Neural progenitor cell (in vitro differentiated cells): Measurements from ENCODE around the gene FOXN3. TPM values are rescaled to one million over a fixed set of nuclear protein-coding genes. Genes with fewer than 3 reads are reported as not detected.
"Not testable (repeated sequence)": the region's sequence is repeated elsewhere in the genome, so short reads cannot be mapped to it uniquely, and the experiment has no call there.

Experiments
- DNase-seq: peaks from one replicate; pipeline ENCODE4 v3.0.0-alpha.2; 2016; ENCODE audit warnings: low spot score
- H2AFZ ChIP-seq: fragments of 200-600 bp; sonication (generic); replicated peaks from 2 replicates; pipeline ENCODE4 v1.6.1; 2016; ENCODE audit warnings: antibody characterized with exemption
- H3F3A ChIP-seq: fragments of 200-600 bp; sonication (generic); 2 replicates; pipeline ENCODE4 v1.6.1; 2016; ENCODE audit warnings: antibody characterized with exemption, low read depth
- H3K27ac ChIP-seq: fragments of 200-600 bp; sonication (generic); 2 replicates; pipeline ENCODE4 v1.5.1; 2016; ENCODE audit warnings: mild to moderate bottlenecking
- H3K27me3 ChIP-seq: fragments of 200-600 bp; sonication (generic); 2 replicates; pipeline ENCODE4 v1.6.1; 2016; ENCODE audit warnings: mild to moderate bottlenecking, moderate library complexity
- H3K36me3 ChIP-seq: fragments of 200-600 bp; sonication (generic); 2 replicates; pipeline ENCODE4 v1.5.1; 2016
- H3K4me1 ChIP-seq: fragments of 200-600 bp; sonication (generic); 2 replicates; pipeline ENCODE4 v1.6.1; 2016; ENCODE audit warnings: mixed run types
- H3K4me2 ChIP-seq: fragments of 200-600 bp; sonication (generic); 2 replicates; pipeline ENCODE4 v1.6.1; 2016
- H3K4me3 ChIP-seq: fragments of 200-600 bp; sonication (generic); 2 replicates; pipeline ENCODE4 v1.5.1; 2016
- H3K79me2 ChIP-seq: fragments of 200-600 bp; sonication (generic); 2 replicates; pipeline ENCODE4 v1.6.1; 2016; ENCODE audit warnings: low read depth
- H3K9ac ChIP-seq: fragments of 200-600 bp; sonication (generic); 2 replicates; pipeline ENCODE4 v1.6.1; 2016
- H3K9me3 ChIP-seq: fragments of 200-600 bp; sonication (generic); 2 replicates; pipeline ENCODE4 v1.5.1; 2016; ENCODE audit warnings: low read depth
- H4K20me1 ChIP-seq: fragments of 200-600 bp; sonication (generic); 2 replicates; pipeline ENCODE4 v1.6.1; 2016; ENCODE audit warnings: low read depth
- H3K27ac Mint-ChIP-seq: 3 replicates; pipeline ENCODE4 v1.8.0; 2021; ENCODE audit warnings: mixed read lengths
- H3K27me3 Mint-ChIP-seq: 2 replicates; pipeline ENCODE4 v1.8.0; 2022; ENCODE audit warnings: low read depth, mild to moderate bottlenecking, inconsistent platforms, moderate library complexity, mixed read lengths; ENCODE audit not compliant: insufficient read depth
- H3K36me3 Mint-ChIP-seq: 3 replicates; pipeline ENCODE4 v1.8.0; 2021; ENCODE audit warnings: mixed read lengths
- H3K4me1 Mint-ChIP-seq: 3 replicates; pipeline ENCODE4 v1.8.0; 2021; ENCODE audit warnings: mixed read lengths
- H3K4me3 Mint-ChIP-seq: 3 replicates; pipeline ENCODE4 v1.8.0; 2021; ENCODE audit warnings: mild to moderate bottlenecking, moderate library complexity, mixed read lengths
- H3K9me3 Mint-ChIP-seq: 3 replicates; pipeline ENCODE4 v1.8.0; 2020; ENCODE audit warnings: mixed read lengths
- CTCF ChIP-seq: fragments of 200-600 bp; sonication (generic); IDR thresholded peaks from 2 replicates; pipeline ENCODE4 v1.5.1; 2017; ENCODE audit warnings: antibody characterized with exemption, mild to moderate bottlenecking
- EZH2 ChIP-seq: fragments of 200-600 bp; sonication (generic); IDR thresholded peaks from 2 replicates; pipeline ENCODE4 v1.6.1; 2017; ENCODE audit warnings: antibody characterized with exemption, mild to moderate bottlenecking, moderate library complexity
- EZH2phosphoT487 ChIP-seq: fragments of 200-600 bp; sonication (generic); IDR thresholded peaks from 2 replicates; pipeline ENCODE4 v1.6.1; 2017; ENCODE audit warnings: antibody characterized with exemption
- total RNA-seq: library from RNA; depleted of rRNA; stranded (reverse); fragments of >200 nt; gene quantifications from 2 replicates; pipeline ENCODE4 v1.2.3, GENCODE V29; 2015; ENCODE audit warnings: low replicate concordance

The FOXN3 gene
- total RNA-seq, 1 donor from 2014 or later, result 39.5 TPM

- Histone ChIP-seq H3K79me2 (no peaks in the 10 kb centered on the region), H4K20me1 (no peaks in the 10 kb centered on the region), H3K4me2 (no peak overlapping the region), H2AFZ (peak overlapping the region; percentile 34), H3K4me3 (no peak overlapping the region), H3K4me1 (peaks cover 15% of the 10 kb centered on the region), H3K9me3 (no peaks in the 10 kb centered on the region), H3F3A (peaks cover 6% of the 10 kb centered on the region), H3K27ac (no peak overlapping the region), H3K27me3 (no peaks in the 10 kb centered on the region), H3K9ac (no peak overlapping the region), H3K36me3 (no peaks in the 10 kb centered on the region)
- Mint-ChIP-seq H3K27me3 (peaks cover 3% of the 10 kb centered on the region), H3K9me3 (peaks cover 25% of the 10 kb centered on the region), H3K27ac (no peak overlapping the region), H3K4me1 (peaks cover 15% of the 10 kb centered on the region), H3K4me3 (no peak overlapping the region), H3K36me3 (no peaks in the 10 kb centered on the region)
- no peak for TF ChIP-seq EZH2phosphoT487
- no peak for TF ChIP-seq EZH2
- no peak for TF ChIP-seq CTCF
- DNase-seq, result peak; percentile 18
Measured at GRCh38 chr14:89117012-89117411, 300.0 kb downstream of the FOXN3 start.

- no peaks in the 10 kb centered on the region for H4K20me1 ChIP-seq
- H3K36me3 ChIP-seq, result no peaks in the 10 kb centered on the region
- Mint-ChIP-seq H3K27ac (no peak overlapping the region), H3K4me3 (no peak overlapping the region), H3K36me3 (no peaks in the 10 kb centered on the region), H3K27me3 (peaks cover 3% of the 10 kb centered on the region), H3K4me1 (peaks cover 6% of the 10 kb centered on the region), H3K9me3 (peaks cover 14% of the 10 kb centered on the region)
- H3K4me3 ChIP-seq, result no peak overlapping the region
- H3K27me3 ChIP-seq, result no peaks in the 10 kb centered on the region
- DNase-seq, result no peak
- H3F3A ChIP-seq, result no peaks in the 10 kb centered on the region
- TF ChIP-seq EZH2phosphoT487, result no peak
- TF ChIP-seq CTCF, result no peak
- TF ChIP-seq EZH2, result no peak
- H3K4me1 ChIP-seq, result peaks cover 8% of the 10 kb centered on the region
- no peak overlapping the region for H3K4me2 ChIP-seq
- H2AFZ ChIP-seq, result no peak overlapping the region
- no peak overlapping the region for H3K9ac ChIP-seq
- H3K27ac ChIP-seq, result no peak overlapping the region
- H3K9me3 ChIP-seq, result no peaks in the 10 kb centered on the region
- no peaks in the 10 kb centered on the region for H3K79me2 ChIP-seq
Measured at GRCh38 chr14:89114109-89114508, 302.9 kb downstream of the FOXN3 start.

- no peaks in the 10 kb centered on the region for H3F3A ChIP-seq
- TF ChIP-seq EZH2phosphoT487, result no peak
- no peak for TF ChIP-seq EZH2
- no peak for TF ChIP-seq CTCF
- peaks cover 8% of the 10 kb centered on the region for H3K4me1 ChIP-seq
- H2AFZ ChIP-seq, result no peak overlapping the region
- Mint-ChIP-seq H3K9me3 (peaks cover 6% of the 10 kb centered on the region), H3K4me1 (peaks cover 5% of the 10 kb centered on the region), H3K27ac (no peak overlapping the region), H3K4me3 (no peak overlapping the region), H3K36me3 (no peaks in the 10 kb centered on the region), H3K27me3 (peaks cover 3% of the 10 kb centered on the region)
- no peak for DNase-seq
- no peaks in the 10 kb centered on the region for H3K36me3 ChIP-seq
- H3K79me2 ChIP-seq, result no peaks in the 10 kb centered on the region
- no peaks in the 10 kb centered on the region for H4K20me1 ChIP-seq
- no peaks in the 10 kb centered on the region for H3K9me3 ChIP-seq
- H3K9ac ChIP-seq, result no peak overlapping the region
- H3K4me2 ChIP-seq, result no peak overlapping the region
- H3K27me3 ChIP-seq, result no peaks in the 10 kb centered on the region
- no peak overlapping the region for H3K4me3 ChIP-seq
- no peak overlapping the region for H3K27ac ChIP-seq
Measured at GRCh38 chr14:89112720-89113119, 304.3 kb downstream of the FOXN3 start.

- H3K4me3 ChIP-seq, H3K4me1 ChIP-seq, H3K79me2 ChIP-seq, H3K27ac Mint-ChIP-seq, DNase-seq, H3K36me3 Mint-ChIP-seq, H3K27me3 ChIP-seq, H3K27me3 Mint-ChIP-seq, H3K4me1 Mint-ChIP-seq, H3K4me3 Mint-ChIP-seq, H3K27ac ChIP-seq, H3K9me3 ChIP-seq, H3F3A ChIP-seq, H3K36me3 ChIP-seq, H3K9ac ChIP-seq, H3K9me3 Mint-ChIP-seq, H3K4me2 ChIP-seq, H4K20me1 ChIP-seq: not testable (repeated sequence)
- H2AFZ ChIP-seq, result peak overlapping the region; percentile 76
Measured at GRCh38 chr14:89111766-89112543, 305.1 kb downstream of the FOXN3 start.

GRCh38 chr14:89111232-89111631, 305.8 kb downstream of the FOXN3 start:
- not testable (repeated sequence) for H3K9ac ChIP-seq, H3K79me2 ChIP-seq, H4K20me1 ChIP-seq, H3F3A ChIP-seq, H3K36me3 ChIP-seq, H3K4me1 Mint-ChIP-seq, H2AFZ ChIP-seq, DNase-seq, H3K4me2 ChIP-seq, H3K4me1 ChIP-seq, H3K27me3 Mint-ChIP-seq, H3K27me3 ChIP-seq, H3K36me3 Mint-ChIP-seq, H3K9me3 ChIP-seq, H3K4me3 ChIP-seq, H3K27ac ChIP-seq, H3K4me3 Mint-ChIP-seq, H3K9me3 Mint-ChIP-seq, H3K27ac Mint-ChIP-seq
